ENCODE data around the gene DUS1L.

The DUS1L gene

DNA sequence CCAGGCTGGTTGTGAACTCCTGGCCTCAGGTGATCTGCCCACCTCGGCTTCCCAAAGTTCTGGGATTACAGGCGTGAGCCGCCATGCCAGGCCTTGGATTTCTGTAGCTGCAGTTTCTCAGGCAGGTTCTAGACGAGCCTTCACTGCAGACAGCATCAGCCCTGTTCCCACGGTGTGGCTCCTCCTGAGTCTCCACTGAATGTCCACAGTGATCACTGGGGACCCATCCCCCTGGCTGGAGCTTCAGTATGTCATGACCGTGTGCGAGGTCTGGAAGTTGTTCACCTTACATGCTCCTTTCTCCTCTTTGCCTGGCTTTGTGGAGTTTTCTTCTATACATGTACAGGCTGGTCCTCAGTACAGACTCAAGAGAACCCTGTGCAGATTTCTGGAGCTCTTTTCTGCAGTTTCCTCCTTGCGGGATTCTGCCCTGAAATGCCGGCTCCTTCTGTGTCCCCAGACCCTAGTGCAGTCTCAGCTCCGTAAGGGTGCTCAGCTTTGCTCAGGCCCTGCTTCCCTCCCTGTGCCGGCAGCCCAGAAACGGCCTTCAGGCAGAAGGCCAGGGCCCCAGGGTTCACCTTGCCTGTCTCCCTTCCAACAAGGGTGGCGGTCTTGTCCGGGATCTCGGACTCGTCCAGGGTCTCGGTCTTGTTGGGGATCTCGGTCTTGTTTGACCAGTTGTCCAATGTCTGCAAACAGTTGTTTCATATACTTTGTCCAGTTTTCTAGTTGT, 46.7 kb upstream of the DUS1L start:
- H3K4me3 ChIP-seq (ENCODE audit: low read depth, low read length) = no peak overlapping the region
- TF ChIP-seq CTCF (IDR thresholded peaks at IDR 0.05; ENCODE audit: low read depth, low read length, missing control alignments) = no peak
- in situ Hi-C loops (cut with HindIII; ENCODE audit: low pct_ligation_motif_present, low sequenced_read_pairs) = no loop called here
- H3K27ac ChIP-seq = no peak overlapping the region
- DNase-seq = no peak
- H3K27me3 ChIP-seq (replicated peaks) = no peaks in the 10 kb centered on the region
- H3K36me3 ChIP-seq (replicated peaks) = peaks cover 3% of the 10 kb centered on the region

- H3K27me3 ChIP-seq (replicated peaks) = no peaks in the 10 kb centered on the region
- H3K27ac ChIP-seq = no peak overlapping the region
- no peak for DNase-seq
- H3K4me3 ChIP-seq (ENCODE audit: low read depth, low read length) = no peak overlapping the region
- TF ChIP-seq CTCF (IDR thresholded peaks at IDR 0.05; ENCODE audit: low read depth, low read length, missing control alignments) = no peak
- in situ Hi-C loops (cut with HindIII; ENCODE audit: low pct_ligation_motif_present, low sequenced_read_pairs) = no loop called here
- H3K36me3 ChIP-seq (replicated peaks) = peaks cover 3% of the 10 kb centered on the region
These were observed 44.7 kb upstream of the DUS1L start for GRCh38 chr17:82110298-82110697.

- no peak for DNase-seq
- in situ Hi-C loops (cut with HindIII; ENCODE audit: low pct_ligation_motif_present, low sequenced_read_pairs) = no loop called here
- TF ChIP-seq CTCF (IDR thresholded peaks at IDR 0.05; ENCODE audit: low read depth, low read length, missing control alignments) = no peak
- Histone ChIP-seq H3K36me3 (replicated peaks) (peaks cover 3% of the 10 kb centered on the region), H3K27ac (no peak overlapping the region), H3K27me3 (replicated peaks) (no peaks in the 10 kb centered on the region), H3K4me3 (ENCODE audit: low read depth, low read length) (no peak overlapping the region)
These were observed 43.4 kb upstream of the DUS1L start for GRCh38 chr17:82108961-82109475.

DNA sequence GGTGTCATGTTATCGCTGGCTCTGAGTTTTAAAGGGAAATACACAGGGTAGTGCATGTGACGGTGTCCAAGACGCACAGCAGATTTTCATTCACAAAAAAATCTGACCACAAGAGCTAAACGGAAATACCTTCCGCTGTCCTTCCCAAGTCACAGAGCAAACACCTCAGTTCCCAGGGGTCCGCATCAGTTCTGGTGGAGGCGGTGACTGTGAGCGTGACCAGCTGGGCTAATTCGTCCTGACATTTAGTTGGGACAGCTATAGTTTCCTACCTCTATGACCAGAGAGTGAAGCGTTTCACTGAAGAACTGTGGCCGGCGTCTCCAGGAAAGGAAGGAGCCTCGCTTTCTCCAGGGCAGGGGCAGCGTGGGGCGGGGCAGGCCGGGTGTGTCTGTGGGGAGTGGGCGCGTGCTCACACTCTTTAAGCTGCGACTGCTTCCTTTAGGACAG, 42.9 kb upstream of the DUS1L start:
- H3K27me3 ChIP-seq (replicated peaks) = no peaks in the 10 kb centered on the region
- in situ Hi-C loops (cut with HindIII; ENCODE audit: low pct_ligation_motif_present, low sequenced_read_pairs) = no loop called here
- no peak for DNase-seq
- no peak for TF ChIP-seq CTCF (IDR thresholded peaks at IDR 0.05; ENCODE audit: low read depth, low read length, missing control alignments)
- no peak overlapping the region for H3K27ac ChIP-seq
- peaks cover 3% of the 10 kb centered on the region for H3K36me3 ChIP-seq (replicated peaks)
- no peak overlapping the region for H3K4me3 ChIP-seq (ENCODE audit: low read depth, low read length)

GRCh38 chr17:82108038-82108437, 42.4 kb upstream of the DUS1L start:
- no peak overlapping the region for H3K4me3 ChIP-seq (ENCODE audit: low read depth, low read length)
- H3K27me3 ChIP-seq (replicated peaks) = no peaks in the 10 kb centered on the region
- peaks cover under 1% of the 10 kb centered on the region for H3K36me3 ChIP-seq (replicated peaks)
- no peak overlapping the region for H3K27ac ChIP-seq
- in situ Hi-C loops (cut with HindIII; ENCODE audit: low pct_ligation_motif_present, low sequenced_read_pairs) = no loop called here
- no peak for TF ChIP-seq CTCF (IDR thresholded peaks at IDR 0.05; ENCODE audit: low read depth, low read length, missing control alignments)
- DNase-seq = no peak
